DND-41 (cell line): ENCODE results near the gene ZNF273.
"Not testable (repeated sequence)": the region's sequence is repeated elsewhere in the genome, so short reads cannot be mapped to it uniquely, and the experiment has no call there.

Source experiments
- CTCF ChIP-seq: IDR thresholded peaks from 2 replicates; pipeline ENCODE4 v1.5.1; 2012; ENCODE audit warnings: borderline replicate concordance, low read length, moderate library complexity, mild to moderate bottlenecking; ENCODE audit not compliant: poor library complexity, severe bottlenecking; ENCODE audit errors: extremely low read depth
- EZH2 ChIP-seq: IDR thresholded peaks from 3 replicates; pipeline ENCODE4 v1.6.1; 2012; ENCODE audit warnings: borderline replicate concordance, low read depth, mild to moderate bottlenecking, moderate library complexity, low read length, inconsistent platforms; ENCODE audit not compliant: severe bottlenecking

GRCh38 chr7:64915301-64915700 lies 12.2 kb downstream of the ZNF273 start:
- TF ChIP-seq CTCF, EZH2: not testable (repeated sequence)
